Hematopoietic multipotent progenitor cell treated with erythropoietin and hydrocortisone succinate and interleukin-3 and kit ligand, for 6 days (in vitro differentiated cells): Measurements from ENCODE around the gene DLEU7.

Experiments used
- DNase-seq: peaks from one replicate; pipeline ENCODE4 v3.0.0-alpha.2; 2015

DLEU7 gene

DNA sequence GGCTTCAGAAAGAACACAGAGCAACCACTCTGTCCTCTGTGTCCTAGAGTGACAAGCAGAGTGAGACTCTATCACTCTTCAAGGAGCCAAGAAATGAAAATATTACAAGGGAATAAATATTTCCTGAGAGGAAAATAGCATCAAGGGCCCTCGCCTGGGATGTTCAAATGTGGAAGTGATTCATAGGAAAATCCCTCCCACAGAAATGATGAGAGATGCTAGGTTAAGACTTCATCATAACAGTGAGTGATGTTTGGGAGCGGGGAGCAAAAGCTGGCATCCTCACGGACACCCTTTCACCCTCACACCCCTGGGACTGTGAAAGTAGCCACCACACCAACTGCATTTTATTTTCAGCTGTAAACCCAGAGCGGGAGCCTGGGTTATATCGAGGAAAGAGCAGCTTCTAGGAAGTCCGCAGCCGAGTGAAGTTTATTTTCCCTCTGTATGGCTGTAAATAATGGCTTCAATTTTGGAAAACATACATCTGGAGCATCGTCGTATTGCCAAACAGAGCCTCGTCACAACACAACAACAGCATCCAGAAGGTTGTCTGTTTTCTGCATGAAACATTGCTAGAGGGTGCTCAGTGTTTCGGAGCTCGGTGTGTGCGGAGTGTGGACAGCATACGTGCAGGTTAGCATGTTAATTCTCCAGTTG is 54.8 kb downstream of the DLEU7 start:
- no peak for DNase-seq

DNA sequence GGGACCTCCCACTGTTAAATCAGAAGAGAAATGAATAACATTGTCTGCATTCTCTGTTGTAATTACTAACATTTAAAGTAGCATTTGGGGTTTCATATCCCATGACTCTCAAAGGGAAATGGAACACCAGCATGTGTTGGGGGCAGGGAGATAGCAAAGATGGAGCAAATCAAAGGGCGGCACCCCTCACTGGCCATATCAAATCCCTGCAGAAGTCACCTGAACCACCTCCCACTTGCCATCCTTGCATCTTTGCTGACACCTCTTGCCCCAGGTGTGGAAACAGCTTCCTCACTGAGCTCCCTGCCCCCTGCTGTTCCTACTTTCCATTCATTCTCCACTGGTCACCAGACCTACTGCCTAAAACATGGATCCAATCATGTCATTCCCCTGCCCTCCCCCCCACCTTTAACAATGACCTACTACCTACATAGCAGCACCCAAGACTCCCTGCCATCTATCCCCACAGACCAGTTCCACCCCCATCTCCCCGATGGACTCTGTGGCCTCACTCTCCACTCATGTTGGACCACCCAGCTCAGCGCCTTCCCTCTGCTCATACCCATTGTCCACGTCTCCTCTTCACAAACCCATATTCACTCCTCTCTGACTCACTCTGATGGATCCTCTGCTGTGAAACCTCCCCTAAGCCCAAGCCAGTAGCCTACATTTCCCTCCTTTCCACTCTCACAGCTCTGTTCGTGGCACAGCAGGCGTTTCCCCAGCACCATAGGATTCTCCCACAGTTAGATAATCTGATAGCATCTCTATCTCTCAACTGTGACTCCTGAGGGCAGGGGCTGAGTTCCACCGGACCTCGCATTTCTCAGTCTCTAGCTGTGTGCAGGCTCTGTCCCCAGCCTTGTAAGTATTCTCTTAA is 55.9 kb downstream of the DLEU7 start:
- no peak for DNase-seq

DNA sequence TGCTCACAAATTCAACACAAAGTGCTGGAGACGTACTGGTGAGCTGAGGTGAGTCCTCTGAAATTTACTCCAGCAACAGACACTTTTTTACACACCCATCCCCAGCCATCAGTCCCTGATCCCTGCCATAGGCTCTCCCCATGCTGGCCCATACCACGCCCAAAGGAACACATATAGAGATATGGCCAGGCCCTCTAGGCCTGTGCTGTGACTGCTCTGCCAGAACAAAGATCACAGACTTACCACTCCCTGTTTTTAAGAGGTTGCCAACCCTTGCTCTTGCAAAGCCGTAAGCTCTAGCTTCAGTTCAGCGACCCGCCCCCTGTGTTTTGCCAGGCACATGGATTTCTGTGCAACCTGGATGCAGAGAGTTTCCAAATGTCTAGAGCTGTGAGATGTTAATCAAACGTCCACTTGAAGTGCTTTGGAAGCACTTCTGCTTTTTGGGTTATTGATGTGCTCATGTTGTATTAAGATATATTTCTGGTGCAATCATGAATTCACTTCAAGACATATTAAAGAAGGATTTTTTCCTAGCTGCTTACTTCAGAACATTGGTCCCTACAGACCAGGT is 59.7 kb downstream of the DLEU7 start:
- DNase-seq: peak; percentile 58

DNA sequence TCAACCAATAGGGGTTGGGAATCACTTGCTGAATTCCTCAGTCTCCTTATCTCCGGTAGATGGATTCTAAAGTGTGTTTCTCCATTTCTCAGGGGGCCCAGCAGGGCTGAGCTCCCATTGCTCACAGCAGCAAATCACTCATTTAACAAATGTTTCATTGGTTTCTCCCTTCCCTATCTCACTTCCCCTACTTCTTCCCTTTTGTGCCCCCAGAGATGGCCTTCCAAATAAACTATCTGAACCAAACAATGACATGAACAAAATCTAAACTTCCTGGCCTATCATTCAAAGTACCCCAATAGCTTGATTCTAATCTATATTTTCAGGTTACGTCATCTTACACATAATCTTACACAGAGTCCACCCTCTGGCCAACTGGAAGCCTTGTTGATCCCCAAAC is 60.4 kb downstream of the DLEU7 start:
- DNase-seq: no peak

DNA sequence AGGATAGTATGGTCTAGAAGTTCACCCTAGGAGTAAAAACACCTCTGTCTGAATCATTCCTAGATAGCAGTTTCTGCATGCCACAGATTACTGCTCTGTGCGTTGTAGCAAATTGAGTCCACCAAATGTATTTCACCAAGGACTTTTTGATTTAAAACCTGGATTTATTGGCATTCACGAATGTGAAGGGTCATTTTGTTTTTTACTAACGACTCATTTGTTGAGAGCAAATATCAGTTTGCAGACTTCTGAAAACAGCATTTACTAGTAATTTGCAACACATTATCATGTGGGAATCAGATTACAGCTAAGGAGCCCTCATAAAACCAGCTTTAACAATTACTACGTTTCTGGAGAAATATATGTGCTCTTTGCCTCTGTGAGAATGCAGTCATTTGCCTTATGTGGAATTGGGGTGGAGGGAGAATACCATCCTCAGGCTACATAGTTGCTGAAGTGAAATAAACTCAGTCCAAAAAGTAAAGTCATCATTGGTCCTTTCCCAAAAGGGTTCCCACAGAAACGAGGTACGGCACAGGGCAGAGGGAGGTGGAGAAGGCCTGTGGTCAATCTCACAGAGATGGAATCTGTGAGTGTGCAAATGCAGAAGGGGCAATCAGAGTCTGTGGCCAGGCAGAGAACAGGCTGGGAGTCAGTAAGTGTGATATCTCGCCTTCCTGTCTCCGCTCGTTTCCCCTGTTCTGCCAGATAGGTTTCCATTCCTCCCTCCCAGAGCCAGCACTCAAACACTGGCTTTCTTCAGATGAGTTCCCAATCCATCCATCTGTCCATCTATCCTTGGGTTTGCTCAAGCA is 63.1 kb downstream of the DLEU7 start:
- no peak for DNase-seq

DNA sequence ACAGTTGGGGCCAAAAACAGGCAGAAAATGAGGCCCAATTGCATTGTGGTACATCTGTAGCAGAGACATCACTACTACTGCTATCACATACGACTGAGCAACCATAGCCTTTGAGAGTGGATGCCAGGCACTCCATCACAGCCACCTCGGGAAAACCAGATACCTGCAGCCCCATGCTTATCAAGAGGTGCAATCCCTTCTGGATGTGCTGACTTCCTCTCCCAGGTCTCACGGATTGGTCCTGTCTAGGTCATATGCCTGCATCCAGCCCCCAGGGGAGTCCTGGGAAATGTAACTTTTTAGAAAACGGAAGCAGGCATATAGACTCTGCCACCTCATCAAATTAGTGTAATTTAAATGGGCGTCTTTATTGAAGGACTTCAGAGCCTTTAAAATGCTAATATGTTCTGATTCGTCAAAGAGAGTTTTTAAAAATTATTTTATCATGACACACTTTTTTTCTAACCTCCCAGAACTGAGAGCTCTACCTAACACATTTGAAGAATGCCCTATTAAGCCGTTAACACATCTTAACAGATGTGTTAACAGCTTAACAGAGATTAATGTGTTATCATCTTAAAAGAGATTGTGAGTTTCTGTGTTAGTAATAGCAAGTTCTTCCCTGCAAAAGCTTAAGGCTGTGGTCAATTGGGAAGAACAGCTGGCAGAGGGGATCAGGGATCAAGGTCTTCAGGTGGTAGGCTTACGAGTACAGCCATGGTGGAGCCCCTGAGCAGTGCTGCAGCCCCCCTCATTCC is 63.9 kb downstream of the DLEU7 start:
- DNase-seq: no peak
